CD14-positive monocyte (primary cell): Measurements from ENCODE around the gene MSI1. TPM values are rescaled to one million over a fixed set of nuclear protein-coding genes. Genes with fewer than 3 reads are reported as not detected.

Experiments
- DNase-seq, 3 donors: peaks; one replicate each; pipeline ENCODE4 v3.0.0-alpha.2; 2011 to 2022
- H2AFZ ChIP-seq: 2 replicates; pipeline ENCODE4 v1.6.0; 2012; ENCODE audit warnings: mild to moderate bottlenecking, low read depth, low read length, inconsistent platforms; ENCODE audit not compliant: insufficient read depth, poor library complexity, severe bottlenecking
- H3K27ac ChIP-seq, 2 donors: 1 replicate in 1 of 2; 2 replicates in 1 of 2; pipeline ENCODE4 v1.5.1; 2012 to 2013; ENCODE audit warnings: low read length in 2 of 2, control low read depth in 1 of 2, inconsistent platforms in 1 of 2, low read depth in 1 of 2, mild to moderate bottlenecking in 1 of 2
- H3K27me3 ChIP-seq, 2 donors: one replicate each; pipeline versions ENCODE4 v1.6.0 to v1.6.1; 2011 to 2013; ENCODE audit warnings: low read length in 2 of 2; ENCODE audit not compliant: control insufficient read depth in 2 of 2, insufficient read depth in 2 of 2
- H3K36me3 ChIP-seq, 2 donors: replicated peaks in 1 of 2; 1 replicate in 1 of 2; 2 replicates in 1 of 2; pipeline versions ENCODE4 v1.5.1 to v1.6.1; 2012 to 2013; ENCODE audit warnings: low read length in 2 of 2, control low read depth in 1 of 2, inconsistent platforms in 1 of 2, mild to moderate bottlenecking in 1 of 2; ENCODE audit not compliant: insufficient read depth in 2 of 2, control insufficient read depth in 1 of 2
- H3K4me1 ChIP-seq, 2 donors: 1 replicate in 1 of 2; 2 replicates in 1 of 2; pipeline versions ENCODE4 v1.5.1 to v1.6.1; 2012 to 2013; ENCODE audit warnings: low read length in 2 of 2, control low read depth in 1 of 2, inconsistent platforms in 1 of 2, mild to moderate bottlenecking in 1 of 2, moderate library complexity in 1 of 2; ENCODE audit not compliant: insufficient read depth in 2 of 2, control insufficient read depth in 1 of 2
- H3K4me2 ChIP-seq: replicated peaks from 2 replicates; pipeline ENCODE3; 2012; ENCODE audit warnings: low read length, moderate library complexity, mild to moderate bottlenecking; ENCODE audit not compliant: poor library complexity, severe bottlenecking; ENCODE audit errors: extremely low read depth
- H3K4me3 ChIP-seq, 3 experiments: fragments of 200-600 bp in 1 of 3; sonication (generic) in 1 of 3; replicated peaks in 1 of 3; 1 replicate in 2 of 3; 2 replicates in 1 of 3; pipeline ENCODE4 v1.5.1; 2011 to 2013; ENCODE audit warnings: low read length in 3 of 3, mild to moderate bottlenecking in 3 of 3, control low read depth in 2 of 3, low read depth in 2 of 3, inconsistent platforms in 1 of 3, moderate library complexity in 1 of 3
- H3K79me2 ChIP-seq: 2 replicates; pipeline ENCODE4 v1.6.0; 2012; ENCODE audit warnings: mild to moderate bottlenecking, control low read depth, inconsistent platforms, low read length, moderate library complexity; ENCODE audit not compliant: insufficient read depth
- H3K9ac ChIP-seq: 2 replicates; pipeline ENCODE4 v1.6.0; 2017; ENCODE audit warnings: low read length, mild to moderate bottlenecking; ENCODE audit not compliant: insufficient read depth, poor library complexity, severe bottlenecking
- H3K9me3 ChIP-seq, 2 donors: replicated peaks in 1 of 2; 1 replicate in 1 of 2; 2 replicates in 1 of 2; pipeline versions ENCODE4 v1.5.1 to v1.6.1; 2012 to 2013; ENCODE audit warnings: low read length in 2 of 2, control low read depth in 1 of 2; ENCODE audit not compliant: control insufficient read depth in 1 of 2, insufficient read depth in 1 of 2
- H4K20me1 ChIP-seq: 2 replicates; pipeline ENCODE4 v1.6.0; 2012; ENCODE audit warnings: mild to moderate bottlenecking, low read length, control low read depth, moderate library complexity; ENCODE audit not compliant: insufficient read depth
- H3K27ac Mint-ChIP-seq, 7 donors: one replicate each; pipeline ENCODE4 v1.8.0; 2020; ENCODE audit warnings: mild to moderate bottlenecking in 7 of 7, mixed read lengths in 7 of 7, moderate library complexity in 6 of 7, inconsistent platforms in 2 of 7
- H3K27me3 Mint-ChIP-seq, 3 donors: one replicate each; pipeline ENCODE4 v1.8.0; 2021 to 2022; ENCODE audit warnings: low read depth in 3 of 3, mild to moderate bottlenecking in 3 of 3, mixed read lengths in 3 of 3, moderate library complexity in 3 of 3, inconsistent platforms in 1 of 3
- H3K36me3 Mint-ChIP-seq, 2 donors: one replicate each; pipeline ENCODE4 v1.8.0; 2020; ENCODE audit warnings: mixed read lengths in 2 of 2, inconsistent platforms in 1 of 2, mild to moderate bottlenecking in 1 of 2
- H3K4me1 Mint-ChIP-seq: one replicate; pipeline ENCODE4 v1.8.0; 2020; ENCODE audit warnings: mild to moderate bottlenecking, mixed read lengths
- H3K4me3 Mint-ChIP-seq, 2 donors: one replicate each; pipeline ENCODE4 v1.8.0; 2020; ENCODE audit warnings: mild to moderate bottlenecking in 2 of 2, mixed read lengths in 2 of 2, moderate library complexity in 1 of 2
- H3K9me3 Mint-ChIP-seq, 7 donors: one replicate each; pipeline ENCODE4 v1.8.0; 2020 to 2022; ENCODE audit warnings: mixed read lengths in 7 of 7, mild to moderate bottlenecking in 6 of 7, moderate library complexity in 6 of 7, inconsistent platforms in 2 of 7
- CTCF ChIP-seq: fragments of 200-600 bp; IDR thresholded peaks from one replicate; pipeline ENCODE4 v1.8.0; 2022; ENCODE audit warnings: antibody characterized with exemption, mild to moderate bottlenecking
- WGBS: methylation state at CpG from one replicate; pipeline ENCODE4 v1.1.5; 2013; ENCODE audit warnings: missing lambda C conversion rate; ENCODE audit not compliant: insufficient coverage; 5-methylcytosine and 5-hydroxymethylcytosine counted together
- intact Hi-C, 2 donors: fragments of 100-400 bp; cut with micrococcal nuclease; formaldehyde crosslinking; loops; one replicate each; pipeline versions ENCODE4 v1.15.0 to v1.15.1; 2023
- polyA plus RNA-seq, 3 donors: library from polyadenylated mRNA; depleted of rRNA in 1 of 3; unstranded in 2 of 3; stranded (reverse) in 1 of 3; fragments of 300-500 nt in 2 of 3; fragments of >200 nt in 1 of 3; fragmentation: Illumina TruSeq in 2 of 3; gene quantifications; 1 replicate in 2 of 3; 2 replicates in 1 of 3; pipeline ENCODE4 v1.2.3, GENCODE V29; 2012 to 2021

The MSI1 gene
- polyA plus RNA-seq, 3 donors, result not detected

GRCh38 chr12:120324841-120325417 is 44.0 kb downstream of the MSI1 start:
- no peak overlapping the region for H3K4me3 ChIP-seq
- Mint-ChIP-seq H3K27me3 (peaks cover 4 to 11% (median 8%) of the 10 kb centered on the region in 3 donors), H3K4me3 (no peak overlapping the region), H3K27ac (no peak overlapping the region), H3K36me3 (no peaks in the 10 kb centered on the region), H3K9me3 (no peaks in the 10 kb centered on the region), H3K4me1 (peaks cover 7% of the 10 kb centered on the region)
- no peaks in the 10 kb centered on the region for H3K36me3 ChIP-seq
- no peak overlapping the region for H2AFZ ChIP-seq
- WGBS, result 89% methylated on average over 3 of the region's 9 CpGs
- no peak overlapping the region for H3K4me2 ChIP-seq
- peaks cover 6% of the 10 kb centered on the region in 2 donors for H3K4me1 ChIP-seq
- H3K9me3 ChIP-seq, result no peaks in the 10 kb centered on the region
- no peak for TF ChIP-seq CTCF
- no peak overlapping the region for H3K9ac ChIP-seq
- intact Hi-C loops, result no loop called here
- DNase-seq, result no peak
- H3K27me3 ChIP-seq, result no peaks in the 10 kb centered on the region
- H3K79me2 ChIP-seq, result no peaks in the 10 kb centered on the region
- H3K27ac ChIP-seq, result no peak overlapping the region
- no peaks in the 10 kb centered on the region for H4K20me1 ChIP-seq

GRCh38 chr12:120323772-120324171 is 45.2 kb downstream of the MSI1 start:
- Mint-ChIP-seq H3K36me3 (no peaks in the 10 kb centered on the region), H3K4me3 (no peak overlapping the region), H3K27me3 (peaks cover 4 to 8% (median 7%) of the 10 kb centered on the region in 3 donors), H3K9me3 (no peaks in the 10 kb centered on the region), H3K4me1 (peaks cover 7% of the 10 kb centered on the region), H3K27ac (no peak overlapping the region)
- no peaks in the 10 kb centered on the region for H3K79me2 ChIP-seq
- H3K4me2 ChIP-seq, result no peak overlapping the region
- no CpG with 5 or more reads among the region's 2 CpGs for WGBS
- no peak overlapping the region for H3K4me3 ChIP-seq
- no peaks in the 10 kb centered on the region for H3K27me3 ChIP-seq
- no peak overlapping the region for H2AFZ ChIP-seq
- intact Hi-C loops, result no loop called here
- H3K9ac ChIP-seq, result no peak overlapping the region
- DNase-seq, result no peak
- H3K36me3 ChIP-seq, result no peaks in the 10 kb centered on the region
- no peaks in the 10 kb centered on the region for H3K9me3 ChIP-seq
- H3K27ac ChIP-seq, result no peak overlapping the region
- no peaks in the 10 kb centered on the region for H4K20me1 ChIP-seq
- no peak for TF ChIP-seq CTCF
- peaks cover 6% of the 10 kb centered on the region in 2 donors for H3K4me1 ChIP-seq
